Measurements from ENCODE around the gene MGAT2.
"Not testable (repeated sequence)": the region's sequence is repeated elsewhere in the genome, so short reads cannot be mapped to it uniquely, and the experiment has no call there.

The MGAT2 gene

GRCh38 chr14:49612671-49613070, 7.9 kb upstream of the MGAT2 start:
- no peak for DNase-seq

GRCh38 chr14:49614196-49614595, 6.4 kb upstream of the MGAT2 start:
- DNase-seq, result no peak

- DNase-seq, result no peak
Measured at GRCh38 chr14:49615776-49616175, 4.8 kb upstream of the MGAT2 start.

DNA sequence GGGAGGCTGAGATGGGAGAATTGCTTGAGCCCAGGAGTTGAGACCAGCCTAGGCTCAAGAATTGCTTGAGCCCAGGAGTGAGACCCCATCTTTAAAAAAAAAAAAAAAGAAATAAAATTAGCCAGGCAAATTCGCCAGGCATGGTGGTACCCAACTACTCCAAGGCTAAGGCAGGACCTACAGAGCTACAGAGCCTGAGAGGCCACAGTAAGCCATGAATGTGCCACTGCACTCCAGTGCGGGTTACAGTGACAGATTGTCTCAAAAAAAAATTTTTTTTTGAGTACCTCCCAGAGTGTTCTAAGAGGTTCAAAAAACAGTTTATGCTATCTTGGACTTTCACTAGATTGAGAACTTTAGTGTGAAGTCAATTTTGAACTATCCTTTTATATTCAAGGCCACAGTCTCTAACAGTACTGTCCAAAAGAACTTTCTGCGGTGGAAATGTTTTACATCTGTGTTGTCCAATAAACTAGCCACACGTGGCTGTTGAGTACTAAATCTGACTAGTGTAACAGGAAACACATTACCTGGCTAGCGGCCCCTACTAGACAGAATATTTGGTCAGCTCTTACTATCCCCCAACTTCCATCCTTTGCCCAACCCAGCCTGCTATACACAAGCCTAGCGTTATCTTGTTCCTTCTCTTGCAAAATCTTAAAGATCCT, 2.6 kb upstream of the MGAT2 start:
- DNase-seq, result no peak

- DNase-seq, result not testable (repeated sequence)
Measured at GRCh38 chr14:49619273-49619672, 1.3 kb upstream of the MGAT2 start.

- no peak for DNase-seq
Measured at GRCh38 chr14:49619730-49620129, 869 bp upstream of the MGAT2 start.

GRCh38 chr14:49621114-49621881, 699 bp downstream of the MGAT2 start:
- DNase-seq, result peak in 1 of 2 experiments; percentile 65

- no peak for DNase-seq
Measured at GRCh38 chr14:49622022-49622607, 1.5 kb downstream of the MGAT2 start.

- DNase-seq, result no peak
Measured at GRCh38 chr14:49623387-49623786, 2.8 kb downstream of the MGAT2 start.

GRCh38 chr14:49623941-49624839, 3.6 kb downstream of the MGAT2 start:
- no peak for DNase-seq

GRCh38 chr14:49633640-49634546, 13.3 kb downstream of the MGAT2 start:
- peak; percentile 90 to 91 for DNase-seq

GRCh38 chr14:49634547-49635334, 14.1 kb downstream of the MGAT2 start, which contains the start of gene DNAAF2:
Gene DNAAF2 (minus strand): TSS chr14:49635244. CDS start chr14:49635149, 95 bp downstream.
- peak; percentile 32 to 74 for DNase-seq

DNA sequence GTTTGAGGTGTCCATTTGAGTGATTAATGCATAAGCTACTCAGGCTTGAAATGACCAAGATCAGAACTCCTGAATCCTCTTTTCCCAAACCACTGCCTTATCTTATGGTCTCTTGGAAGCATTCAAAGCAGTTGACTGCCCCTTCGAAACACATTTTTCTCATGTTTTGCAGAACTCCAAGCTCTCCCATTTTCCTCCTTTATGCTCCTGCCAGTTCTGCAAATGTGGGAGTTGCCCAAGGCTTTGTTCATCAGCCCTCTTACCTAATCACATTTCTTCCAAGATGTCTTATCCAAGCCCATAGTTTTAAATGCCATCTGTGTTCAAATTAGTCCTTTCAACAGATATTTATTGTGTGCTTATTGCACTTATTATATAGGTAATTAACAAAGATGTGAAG, 16.3 kb downstream of the MGAT2 start:
- DNase-seq, result no peak

DNA sequence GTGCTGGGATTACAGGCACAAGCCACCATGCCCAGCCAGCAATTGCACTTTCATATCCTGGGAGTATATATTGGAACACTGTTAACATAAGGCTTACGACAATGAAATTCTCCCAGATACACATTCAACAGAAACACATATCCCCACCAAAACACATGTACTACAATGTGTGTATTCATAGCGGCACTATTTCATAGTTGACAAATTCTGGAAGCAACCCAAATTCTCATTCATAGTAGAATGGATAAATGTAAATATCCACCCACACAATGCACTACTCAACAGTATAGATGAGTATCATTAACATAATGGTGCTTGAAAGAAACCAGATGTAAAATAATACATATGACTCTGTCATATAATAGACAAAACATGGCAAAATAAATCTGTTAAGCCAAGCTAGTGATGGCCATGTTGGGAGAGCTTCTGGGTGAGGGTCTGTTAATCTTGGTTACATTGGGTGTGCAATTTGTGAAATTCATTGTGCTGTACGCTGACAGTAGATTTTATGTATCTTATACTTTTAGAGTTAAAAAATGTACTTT, 17.0 kb downstream of the MGAT2 start:
- DNase-seq, result no peak

GRCh38 chr14:49640540-49641417, 20.2 kb downstream of the MGAT2 start:
- no peak for DNase-seq

- DNase-seq, result no peak
Measured at GRCh38 chr14:49641697-49642129, 21.1 kb downstream of the MGAT2 start.

DNA sequence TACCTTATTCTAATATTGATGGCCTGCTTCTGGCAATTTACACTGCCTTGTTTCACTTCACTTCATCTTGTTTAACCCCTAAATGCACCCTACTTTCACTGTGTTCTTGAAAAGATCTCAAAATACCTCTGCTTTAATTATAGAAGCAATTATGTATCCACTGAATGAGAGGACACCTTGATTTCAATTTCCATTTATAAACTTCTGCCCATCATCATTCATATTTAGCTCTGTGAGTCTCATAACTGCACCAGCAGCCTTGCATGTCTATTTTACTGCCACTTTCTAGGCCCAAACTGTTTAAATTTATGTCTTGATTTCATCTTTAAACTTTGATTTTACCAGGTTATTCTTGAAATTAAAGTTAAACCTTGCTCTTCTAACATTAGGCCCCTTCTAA, 21.6 kb downstream of the MGAT2 start:
- no peak for DNase-seq

GRCh38 chr14:49653508-49653907, 32.9 kb downstream of the MGAT2 start:
- DNase-seq, result no peak

DNA sequence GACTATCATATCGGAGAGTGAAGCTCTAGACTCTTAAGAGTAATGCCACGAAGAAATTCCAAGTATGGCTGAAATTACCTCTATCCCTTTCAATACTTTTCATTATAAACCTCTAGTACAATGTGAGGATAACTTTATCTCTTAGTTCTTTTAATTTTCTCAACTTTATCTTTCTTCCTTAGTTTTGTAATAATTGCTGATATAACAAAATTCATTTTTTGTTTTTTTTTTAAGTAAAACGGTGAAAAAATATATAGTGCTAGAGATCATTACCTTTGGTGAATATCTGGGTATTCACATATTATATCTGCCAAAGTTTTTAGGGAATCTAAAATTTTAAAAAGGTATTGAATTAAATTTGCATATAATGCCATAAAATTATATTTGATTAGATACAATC, 33.9 kb downstream of the MGAT2 start:
- DNase-seq, result no peak

DNA sequence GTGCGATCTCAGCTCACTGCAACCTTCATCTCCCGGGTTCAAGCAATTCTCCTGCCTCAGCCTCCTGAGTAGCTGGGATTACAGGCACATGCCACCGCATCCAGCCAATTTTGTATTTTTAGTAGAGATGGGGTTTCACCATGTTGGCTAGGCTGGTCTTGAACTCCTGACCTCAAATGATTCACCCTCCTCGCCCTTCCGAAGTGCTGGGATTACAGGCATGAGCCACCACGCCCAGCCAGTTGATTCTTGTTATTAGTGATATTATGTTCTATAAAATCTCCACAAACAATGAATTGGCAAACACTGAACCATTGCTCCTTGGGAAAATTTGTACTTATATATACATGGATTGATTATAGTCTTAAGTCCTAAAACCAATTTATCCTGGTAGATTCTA, 36.9 kb downstream of the MGAT2 start:
- not testable (repeated sequence) for DNase-seq
